ENCODE data around the gene ILKAP. TPM values are rescaled to one million over a fixed set of nuclear protein-coding genes. Genes with fewer than 3 reads are reported as not detected.

ILKAP gene
- total RNA-seq, 1 donor from 2014 or later: 62.6 TPM

DNA sequence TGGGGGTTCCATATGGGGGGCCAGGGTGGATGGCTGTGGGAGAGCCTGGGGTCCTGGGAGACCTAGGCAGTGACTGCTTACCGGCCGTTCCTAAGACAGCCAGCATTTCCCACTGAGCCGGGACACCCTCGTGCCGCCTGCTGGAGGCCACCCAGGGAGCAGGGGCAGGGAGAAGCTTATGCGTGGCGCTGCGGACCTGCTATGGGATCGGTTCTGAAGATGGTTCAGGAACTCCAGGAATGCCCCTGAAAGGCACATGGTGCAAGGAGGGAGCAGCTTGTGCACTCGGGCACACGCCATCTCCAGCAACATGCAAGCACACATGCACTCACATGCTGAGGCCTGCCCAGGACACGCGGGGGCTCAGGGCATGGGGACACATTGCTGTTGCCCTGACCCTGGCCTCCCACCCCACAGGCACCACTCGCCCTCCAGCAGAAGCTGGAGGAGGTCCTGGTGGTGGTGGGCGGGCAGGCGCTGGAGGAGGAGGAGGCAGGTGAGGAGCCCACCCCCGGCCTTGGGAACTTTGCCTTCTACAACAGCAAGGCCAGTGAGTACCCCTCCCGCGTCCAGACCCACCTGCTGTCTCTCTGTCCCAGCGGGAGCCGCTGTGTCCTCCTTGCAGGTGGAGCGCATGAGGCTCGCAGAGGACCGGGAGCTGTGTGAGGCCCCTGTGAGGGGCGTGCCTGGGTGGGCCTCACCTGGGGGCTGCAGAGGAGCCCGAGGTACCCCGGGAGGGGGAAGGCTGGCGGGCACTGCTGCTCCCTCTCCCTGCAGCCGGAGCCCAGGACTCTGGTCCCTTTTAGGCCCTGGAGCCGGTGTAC, 60.9 kb downstream of the ILKAP start:
- Histone ChIP-seq H3K27me3 (no peaks in the 10 kb centered on the region), H3K9me3 (no peaks in the 10 kb centered on the region), H3K4me3 (no peak overlapping the region), H3K36me3 (no peaks in the 10 kb centered on the region), H3K27ac (no peak overlapping the region), H3K4me1 (peaks cover 38% of the 10 kb centered on the region)
- no peak for TF ChIP-seq POLR2A (IDR thresholded peaks at IDR 0.05)
- no peak for TF ChIP-seq POLR2AphosphoS5 (IDR thresholded peaks at IDR 0.05; ENCODE audit: insufficient read depth in 1 of 2, low read depth in 1 of 2)
- TF ChIP-seq, protein P1, sequence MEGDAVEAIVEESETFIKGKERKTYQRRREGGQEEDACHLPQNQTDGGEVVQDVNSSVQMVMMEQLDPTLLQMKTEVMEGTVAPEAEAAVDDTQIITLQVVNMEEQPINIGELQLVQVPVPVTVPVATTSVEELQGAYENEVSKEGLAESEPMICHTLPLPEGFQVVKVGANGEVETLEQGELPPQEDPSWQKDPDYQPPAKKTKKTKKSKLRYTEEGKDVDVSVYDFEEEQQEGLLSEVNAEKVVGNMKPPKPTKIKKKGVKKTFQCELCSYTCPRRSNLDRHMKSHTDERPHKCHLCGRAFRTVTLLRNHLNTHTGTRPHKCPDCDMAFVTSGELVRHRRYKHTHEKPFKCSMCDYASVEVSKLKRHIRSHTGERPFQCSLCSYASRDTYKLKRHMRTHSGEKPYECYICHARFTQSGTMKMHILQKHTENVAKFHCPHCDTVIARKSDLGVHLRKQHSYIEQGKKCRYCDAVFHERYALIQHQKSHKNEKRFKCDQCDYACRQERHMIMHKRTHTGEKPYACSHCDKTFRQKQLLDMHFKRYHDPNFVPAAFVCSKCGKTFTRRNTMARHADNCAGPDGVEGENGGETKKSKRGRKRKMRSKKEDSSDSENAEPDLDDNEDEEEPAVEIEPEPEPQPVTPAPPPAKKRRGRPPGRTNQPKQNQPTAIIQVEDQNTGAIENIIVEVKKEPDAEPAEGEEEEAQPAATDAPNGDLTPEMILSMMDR (IDR thresholded peaks at IDR 0.05): no peak
- no peak for DNase-seq (ENCODE audit: extremely low spot score in 2 of 2)
- intact Hi-C loops (cut with DNase I): no loop called here

DNA sequence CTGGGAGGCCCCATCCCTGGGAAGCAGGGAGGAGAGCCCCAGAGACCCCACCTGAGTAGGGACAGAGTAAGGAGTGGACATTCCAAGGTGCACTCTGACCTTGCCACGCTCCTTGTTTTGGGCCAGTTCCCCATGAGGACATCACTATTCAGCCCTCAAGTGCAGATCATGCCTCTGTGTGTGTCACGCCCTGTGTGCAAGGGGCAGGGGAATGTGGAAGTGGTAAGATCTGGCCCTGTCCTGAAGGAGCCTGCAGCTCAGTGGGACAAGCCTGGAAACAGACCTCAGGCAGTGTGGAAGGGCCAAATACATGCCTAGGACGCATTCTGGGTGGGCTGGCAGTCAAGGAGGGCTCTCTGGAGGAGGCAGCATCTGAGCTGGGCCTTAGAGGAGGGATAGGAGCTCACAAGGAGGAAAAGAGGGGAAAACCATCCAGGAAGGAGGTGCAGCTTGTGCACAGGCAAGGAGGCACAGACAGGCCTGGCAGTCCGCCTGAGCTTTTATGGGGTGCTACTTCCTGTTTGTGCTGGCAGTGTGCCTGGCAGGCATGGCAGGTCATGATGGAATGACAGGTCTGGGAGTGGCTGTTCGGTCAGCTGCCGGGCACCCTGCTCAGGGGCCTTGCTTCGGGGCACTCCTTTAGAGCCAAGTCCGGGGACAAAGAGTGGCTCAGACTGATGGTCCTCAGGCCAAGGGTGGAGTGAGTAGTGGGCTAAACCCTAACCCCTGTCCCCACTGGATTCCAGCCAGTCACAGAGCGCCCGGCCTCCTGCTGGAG, 61.8 kb downstream of the ILKAP start:
- no peak for TF ChIP-seq POLR2AphosphoS5 (IDR thresholded peaks at IDR 0.05; ENCODE audit: insufficient read depth in 1 of 2, low read depth in 1 of 2)
- no peak for TF ChIP-seq POLR2A (IDR thresholded peaks at IDR 0.05)
- TF ChIP-seq, protein P1 (IDR thresholded peaks at IDR 0.05): no peak
- H3K27me3 ChIP-seq: no peaks in the 10 kb centered on the region
- H3K9me3 ChIP-seq: no peaks in the 10 kb centered on the region
- H3K4me1 ChIP-seq: peaks cover 42% of the 10 kb centered on the region
- no peak overlapping the region for H3K4me3 ChIP-seq
- intact Hi-C loops (cut with DNase I): no loop called here
- no peaks in the 10 kb centered on the region for H3K36me3 ChIP-seq
- no peak for DNase-seq (ENCODE audit: extremely low spot score in 2 of 2)
- no peak overlapping the region for H3K27ac ChIP-seq

DNA sequence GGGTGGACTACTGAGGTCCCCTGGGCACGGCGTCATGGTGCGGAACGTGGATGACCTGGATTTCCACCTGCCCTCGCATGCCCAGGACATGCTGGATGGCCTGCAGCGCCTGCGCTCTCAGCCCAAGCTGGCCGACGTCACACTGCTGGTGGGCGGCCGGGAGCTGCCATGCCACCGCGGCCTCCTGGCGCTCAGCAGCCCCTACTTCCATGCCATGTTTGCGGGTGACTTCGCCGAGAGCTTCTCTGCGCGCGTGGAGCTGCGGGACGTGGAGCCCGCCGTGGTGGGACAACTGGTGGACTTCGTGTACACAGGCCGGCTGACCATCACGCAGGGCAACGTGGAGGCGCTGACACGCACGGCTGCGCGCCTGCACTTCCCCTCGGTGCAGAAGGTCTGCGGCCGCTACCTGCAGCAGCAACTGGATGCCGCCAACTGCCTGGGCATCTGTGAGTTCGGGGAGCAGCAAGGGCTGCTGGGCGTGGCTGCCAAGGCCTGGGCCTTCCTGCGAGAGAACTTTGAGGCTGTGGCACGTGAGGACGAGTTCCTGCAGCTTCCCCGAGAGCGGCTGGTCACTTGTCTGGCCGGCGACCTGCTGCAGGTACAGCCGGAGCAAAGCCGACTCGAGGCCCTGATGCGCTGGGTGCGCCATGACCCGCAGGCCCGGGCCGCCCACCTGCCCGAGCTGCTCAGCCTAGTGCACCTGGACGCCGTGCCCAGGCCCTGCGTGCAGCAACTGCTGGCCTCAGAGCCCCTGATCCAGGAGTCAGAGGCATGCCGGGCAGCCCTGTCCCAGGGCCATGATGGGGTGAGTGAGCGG, 62.6 kb downstream of the ILKAP start:
- peaks cover 42% of the 10 kb centered on the region for H3K4me1 ChIP-seq
- TF ChIP-seq, protein P1 (IDR thresholded peaks at IDR 0.05): no peak
- no peak for TF ChIP-seq POLR2AphosphoS5 (IDR thresholded peaks at IDR 0.05; ENCODE audit: insufficient read depth in 1 of 2, low read depth in 1 of 2)
- no peak for TF ChIP-seq POLR2A (IDR thresholded peaks at IDR 0.05)

GRCh38 chr2:238140040-238140439, 63.5 kb downstream of the ILKAP start:
- Histone ChIP-seq H3K27me3 (no peaks in the 10 kb centered on the region), H3K4me3 (no peak overlapping the region), H3K27ac (no peak overlapping the region), H3K36me3 (no peaks in the 10 kb centered on the region), H3K4me1 (peaks cover 42% of the 10 kb centered on the region), H3K9me3 (no peaks in the 10 kb centered on the region)
- DNase-seq (ENCODE audit: extremely low spot score in 2 of 2): no peak
- intact Hi-C loops (cut with DNase I): no loop called here
- TF ChIP-seq POLR2A (IDR thresholded peaks at IDR 0.05): no peak
- TF ChIP-seq, protein P1 (IDR thresholded peaks at IDR 0.05): no peak

More for the DNA sequence above, 62.6 kb downstream of the ILKAP start:
- Histone ChIP-seq H3K9me3 (no peaks in the 10 kb centered on the region), H3K27ac (no peak overlapping the region), H3K4me3 (no peak overlapping the region), H3K36me3 (no peaks in the 10 kb centered on the region), H3K27me3 (no peaks in the 10 kb centered on the region)
- intact Hi-C loops (cut with DNase I): no loop called here
- DNase-seq (ENCODE audit: extremely low spot score in 2 of 2): no peak
